Vagina (tissue), 2 donors: ENCODE results near the gene DBNDD1.

Experiments
- CTCF ChIP-seq, 3 experiments: fragments of 450-650 bp in 2 of 3; fragments of 200-600 bp in 1 of 3; sonication (generic) in 1 of 3; IDR thresholded peaks; one replicate each; pipeline ENCODE4 v1.5.1; 2017 to 2019; ENCODE audit warnings: antibody characterized with exemption in 3 of 3, mild to moderate bottlenecking in 2 of 3, moderate library complexity in 2 of 3
- POLR2A ChIP-seq, 2 donors: fragments of 450-650 bp; IDR thresholded peaks; one replicate each; pipeline ENCODE4 v1.6.1; 2017; ENCODE audit warnings: antibody characterized with exemption in 2 of 2, mild to moderate bottlenecking in 2 of 2, moderate library complexity in 2 of 2
- POLR2AphosphoS5 ChIP-seq, 2 donors: sonication (generic); formaldehyde crosslinking; IDR thresholded peaks; one replicate each; pipeline ENCODE4 v1.9.0; 2017; ENCODE audit warnings: antibody characterized with exemption in 2 of 2, mild to moderate bottlenecking in 2 of 2, low read depth in 1 of 2; ENCODE audit not compliant: insufficient read depth in 1 of 2

DNA sequence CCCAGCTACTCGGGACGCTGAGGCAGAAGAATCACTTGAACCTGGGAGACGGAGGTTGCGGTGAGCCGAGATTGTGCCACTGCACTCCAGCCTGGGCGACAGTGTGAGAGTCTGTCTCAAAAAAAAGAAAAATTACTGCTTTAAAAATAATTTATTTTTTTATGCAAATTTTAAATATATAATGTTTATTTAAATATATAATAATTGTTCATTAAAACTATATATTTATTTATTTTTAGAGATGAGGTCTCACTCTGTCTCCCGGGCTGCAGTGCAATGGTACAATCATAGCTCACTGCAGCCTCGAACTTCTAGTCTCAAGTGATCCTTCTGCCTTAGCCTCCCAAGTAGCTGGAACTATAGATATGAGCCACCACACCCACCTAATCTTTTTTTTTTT is 15.2 kb upstream of the DBNDD1 start:
- TF ChIP-seq CTCF (IDR thresholded peaks at IDR 0.05) (no peak), POLR2A (IDR thresholded peaks at IDR 0.05) (no peak), POLR2AphosphoS5 (IDR thresholded peaks at IDR 0.05; ENCODE audit: insufficient read depth in 1 of 2, low read depth in 1 of 2) (no peak)
